ENCODE measurements around the gene ECSIT.

ECSIT gene

DNA sequence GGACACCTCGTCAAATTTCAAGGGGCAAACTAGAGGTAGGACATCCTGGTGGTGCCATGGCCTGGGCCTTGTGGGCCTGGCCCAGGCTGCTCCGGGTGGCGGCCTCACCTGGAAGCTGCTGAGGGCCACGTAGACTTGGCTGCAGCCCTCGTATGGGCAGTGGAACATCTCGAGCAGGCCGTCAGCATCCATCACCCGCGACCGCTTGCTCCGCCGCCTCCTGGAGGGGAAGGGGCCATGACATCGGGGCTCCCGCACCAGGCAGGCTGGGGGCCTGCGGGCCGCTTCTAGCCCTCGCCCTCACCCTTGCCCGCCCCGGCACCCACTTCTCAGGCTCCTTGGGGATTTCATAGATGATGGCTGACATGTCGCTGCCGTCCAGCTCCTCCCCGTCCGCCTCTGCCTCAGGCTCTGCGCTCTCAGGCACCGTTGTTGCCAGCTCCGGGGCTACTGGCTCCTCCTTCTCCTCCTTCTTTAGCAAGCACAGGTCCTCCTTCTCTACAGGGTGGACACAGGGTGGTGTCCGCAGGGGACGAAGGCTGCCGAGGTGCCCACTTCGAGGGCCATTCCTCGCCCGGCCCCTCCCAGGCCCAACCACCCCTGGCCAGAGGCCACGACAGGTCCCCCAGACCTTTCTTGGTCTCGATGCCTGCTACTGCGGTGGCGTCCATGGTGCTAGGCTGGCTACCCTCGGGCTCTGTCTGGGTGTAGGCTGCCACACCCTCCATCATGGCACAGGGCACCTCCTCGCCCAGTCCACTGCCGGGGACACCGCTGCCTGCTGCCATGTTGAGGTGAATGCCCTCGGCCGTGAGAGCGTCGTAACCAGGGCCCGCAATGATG is 42.1 kb downstream of the ECSIT start:
- no peak for DNase-seq (ENCODE audit: low read depth)
- TF ChIP-seq, protein P1, sequence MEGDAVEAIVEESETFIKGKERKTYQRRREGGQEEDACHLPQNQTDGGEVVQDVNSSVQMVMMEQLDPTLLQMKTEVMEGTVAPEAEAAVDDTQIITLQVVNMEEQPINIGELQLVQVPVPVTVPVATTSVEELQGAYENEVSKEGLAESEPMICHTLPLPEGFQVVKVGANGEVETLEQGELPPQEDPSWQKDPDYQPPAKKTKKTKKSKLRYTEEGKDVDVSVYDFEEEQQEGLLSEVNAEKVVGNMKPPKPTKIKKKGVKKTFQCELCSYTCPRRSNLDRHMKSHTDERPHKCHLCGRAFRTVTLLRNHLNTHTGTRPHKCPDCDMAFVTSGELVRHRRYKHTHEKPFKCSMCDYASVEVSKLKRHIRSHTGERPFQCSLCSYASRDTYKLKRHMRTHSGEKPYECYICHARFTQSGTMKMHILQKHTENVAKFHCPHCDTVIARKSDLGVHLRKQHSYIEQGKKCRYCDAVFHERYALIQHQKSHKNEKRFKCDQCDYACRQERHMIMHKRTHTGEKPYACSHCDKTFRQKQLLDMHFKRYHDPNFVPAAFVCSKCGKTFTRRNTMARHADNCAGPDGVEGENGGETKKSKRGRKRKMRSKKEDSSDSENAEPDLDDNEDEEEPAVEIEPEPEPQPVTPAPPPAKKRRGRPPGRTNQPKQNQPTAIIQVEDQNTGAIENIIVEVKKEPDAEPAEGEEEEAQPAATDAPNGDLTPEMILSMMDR (IDR thresholded peaks at IDR 0.05; ENCODE audit: insufficient read depth, low read depth, low read length, missing control alignments), result no peak
- no peak overlapping the region for H3K4me3 ChIP-seq (ENCODE audit: low read length)

DNA sequence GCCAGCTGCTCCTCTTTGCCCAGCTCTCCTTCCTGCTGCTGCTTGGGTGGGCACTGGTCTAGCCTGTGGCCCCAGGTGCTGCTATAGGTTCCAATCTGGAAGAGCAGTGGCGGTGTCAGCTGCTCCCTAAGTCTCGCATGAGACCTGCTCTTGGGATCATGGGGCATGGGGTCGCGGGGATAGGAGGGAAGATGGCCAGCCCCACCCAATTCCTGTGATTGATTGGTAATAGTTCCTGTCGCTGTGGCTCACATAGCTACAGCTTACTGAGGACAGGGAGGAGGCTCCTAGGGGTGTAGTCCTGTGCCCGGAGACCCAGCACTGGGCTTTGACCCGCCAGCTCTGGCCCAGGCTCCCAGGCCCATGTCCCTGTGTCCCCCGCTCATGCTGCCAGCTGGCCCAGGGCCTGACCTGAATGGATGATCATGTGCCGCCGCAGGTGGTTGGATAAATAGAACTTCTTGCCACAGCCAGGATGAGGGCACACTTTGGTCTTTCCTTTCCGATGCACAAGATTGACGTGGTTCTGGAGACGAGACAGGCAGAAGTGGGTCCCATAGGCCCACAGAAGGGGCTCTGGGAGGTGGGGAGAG is 43.6 kb downstream of the ECSIT start:
- no peak for DNase-seq (ENCODE audit: low read depth)
- TF ChIP-seq, protein P1 (IDR thresholded peaks at IDR 0.05; ENCODE audit: insufficient read depth, low read depth, low read length, missing control alignments), result no peak
- no peak overlapping the region for H3K4me3 ChIP-seq (ENCODE audit: low read length)

DNA sequence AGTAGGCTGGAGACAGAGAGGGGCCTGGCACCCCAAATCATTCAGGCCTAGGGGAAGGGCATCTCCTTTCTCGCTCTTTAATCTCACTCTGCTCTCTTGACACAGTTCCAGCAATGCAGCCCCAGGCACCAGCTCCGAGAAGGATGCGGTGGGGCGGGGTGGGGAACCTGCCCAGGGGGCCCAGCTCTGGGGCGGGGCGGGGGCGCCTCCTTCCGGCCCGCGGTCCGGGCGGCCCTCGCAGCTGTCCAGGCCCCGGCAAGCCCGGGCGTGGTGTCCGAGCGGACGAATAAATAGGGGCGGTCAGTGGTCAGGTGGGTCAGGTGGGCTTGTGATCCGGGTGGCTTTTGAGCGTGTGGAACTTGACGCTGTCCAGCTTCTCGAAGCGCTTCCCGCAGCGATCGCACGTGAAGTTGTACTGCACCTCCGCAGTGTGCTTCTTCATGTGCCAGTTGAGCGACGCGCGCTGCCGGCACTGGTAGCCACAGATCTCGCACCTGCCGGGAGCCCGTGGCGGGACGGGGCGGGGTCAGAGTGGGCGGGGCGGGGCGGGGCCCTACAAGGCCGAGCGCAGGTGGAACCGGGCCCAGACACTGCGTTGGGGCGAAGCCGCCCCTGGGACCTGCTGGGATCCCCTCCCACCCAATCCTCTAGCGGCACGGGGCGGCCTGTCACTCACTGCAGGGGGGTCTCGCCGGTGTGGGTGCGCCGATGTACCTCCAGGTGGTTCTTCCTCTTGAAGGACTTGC is 45.4 kb downstream of the ECSIT start:
- no peak overlapping the region for H3K4me3 ChIP-seq (ENCODE audit: low read length)
- no peak for DNase-seq (ENCODE audit: low read depth)
- TF ChIP-seq, protein P1 (IDR thresholded peaks at IDR 0.05; ENCODE audit: insufficient read depth, low read depth, low read length, missing control alignments), result no peak

DNA sequence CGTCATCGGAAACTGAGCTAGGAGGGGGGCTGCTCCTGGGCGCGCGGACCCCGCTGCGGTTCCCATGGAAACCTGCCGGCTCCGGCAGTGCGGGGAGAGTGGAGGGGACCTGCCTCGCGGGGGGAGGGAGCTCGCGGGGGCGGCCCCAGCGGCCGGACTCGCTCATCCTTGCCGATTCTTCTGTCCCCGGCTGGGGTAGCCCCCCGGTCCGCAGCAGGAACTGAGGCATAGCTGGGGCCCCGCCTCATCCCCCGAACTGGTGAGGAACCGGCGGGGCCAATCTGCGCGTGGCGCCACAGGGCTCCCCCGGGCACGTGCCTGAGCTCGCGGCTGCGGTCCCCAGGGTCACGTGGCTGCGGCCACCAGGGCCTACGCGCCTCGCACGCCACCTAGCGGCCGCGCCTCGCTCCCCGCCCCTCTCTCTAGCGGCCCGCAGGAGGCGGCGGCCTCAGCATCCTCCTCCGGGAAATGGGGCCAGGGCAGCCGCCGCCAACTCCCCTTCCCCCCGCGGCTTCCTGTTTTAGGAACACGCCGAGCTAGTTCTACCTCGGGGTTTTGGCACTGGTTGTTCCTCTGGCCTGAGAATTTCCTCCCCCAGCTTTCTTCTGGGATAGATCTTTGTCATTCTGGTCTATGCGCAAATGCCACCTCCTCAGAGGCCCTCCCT is 46.4 kb downstream of the ECSIT start:
- peak; percentile 76 for DNase-seq (ENCODE audit: low read depth)
- TF ChIP-seq, protein P1 (IDR thresholded peaks at IDR 0.05; ENCODE audit: insufficient read depth, low read depth, low read length, missing control alignments), result peak; percentile 51

DNA sequence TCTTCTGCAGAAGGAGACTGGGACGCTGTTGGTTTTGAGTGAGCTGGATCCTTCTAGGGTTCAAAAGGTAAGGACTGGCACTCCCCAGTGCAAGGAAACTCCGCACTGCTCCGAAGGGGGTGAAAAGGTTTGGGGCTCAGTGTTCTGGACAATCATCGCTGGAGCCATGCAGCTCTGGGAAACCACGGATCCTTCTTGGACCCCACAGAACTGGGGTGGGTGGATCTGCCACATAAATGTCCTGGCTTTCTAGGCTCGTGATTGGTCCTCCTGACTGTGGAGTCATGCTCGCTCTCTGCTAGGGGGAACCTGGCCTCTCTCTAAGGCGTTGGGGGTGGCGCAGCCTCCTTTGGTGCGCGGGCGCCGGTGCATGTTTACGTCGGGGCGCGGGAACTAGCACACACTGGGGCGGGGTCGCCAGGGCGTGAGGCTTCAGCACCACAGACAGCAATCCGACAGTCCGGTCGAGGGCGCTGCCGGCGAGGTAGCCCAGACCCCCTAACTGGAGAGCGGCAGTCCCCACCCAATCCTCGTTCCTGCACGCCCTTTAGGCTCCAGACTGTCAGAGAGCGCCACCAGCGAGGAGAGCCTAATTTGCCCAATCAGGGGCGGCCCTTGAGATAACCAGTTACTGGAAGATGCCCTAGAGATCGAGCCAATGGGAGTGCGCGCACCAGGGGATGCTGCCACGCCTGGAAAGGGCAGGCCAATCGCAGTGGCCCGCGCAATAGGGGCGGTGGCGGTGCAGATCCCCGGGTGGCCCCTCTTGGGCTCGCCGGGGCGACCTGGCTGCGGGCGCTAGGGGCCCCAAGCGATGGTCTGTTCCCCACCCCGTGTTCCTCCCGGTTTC is 47.2 kb downstream of the ECSIT start:
- peak; percentile 86 for DNase-seq (ENCODE audit: low read depth)
- TF ChIP-seq, protein P1 (IDR thresholded peaks at IDR 0.05; ENCODE audit: insufficient read depth, low read depth, low read length, missing control alignments), result no peak
- peak overlapping the region; percentile 5 for H3K4me3 ChIP-seq (ENCODE audit: low read length)

More for the DNA sequence above, 46.4 kb downstream of the ECSIT start:
- peak overlapping the region; percentile 5 for H3K4me3 ChIP-seq (ENCODE audit: low read length)
